Stimulated activated CD4-positive, alpha-beta T cell treated with anti-CD3 and anti-CD28 coated beads, Interleukin-12 subunit alpha, Interleukin-12 subunit beta, amount 100 ng/mL, for 48 hours (primary cell): ENCODE data around the gene PTH2R.
"Not testable (repeated sequence)": the region's sequence is repeated elsewhere in the genome, so short reads cannot be mapped to it uniquely, and the experiment has no call there.

Experiments used
- DNase-seq, 3 donors: peaks; one replicate each; pipeline ENCODE4 v3.0.0-alpha.2; 2020; ENCODE audit warnings: low read depth in 2 of 3, low spot score in 1 of 3

The PTH2R gene

GRCh38 chr2:208482453-208483015, 75.9 kb downstream of the PTH2R start:
- DNase-seq: not testable (repeated sequence)

- DNase-seq: no peak
Observed at GRCh38 chr2:208485390-208485789, 78.8 kb downstream of the PTH2R start.

- DNase-seq: no peak
Observed at GRCh38 chr2:208488686-208489564, 82.3 kb downstream of the PTH2R start.

- no peak for DNase-seq
Observed at GRCh38 chr2:208489687-208490086, 83.1 kb downstream of the PTH2R start.

GRCh38 chr2:208490492-208490891, 83.9 kb downstream of the PTH2R start:
- no peak for DNase-seq

- no peak for DNase-seq
Observed at GRCh38 chr2:208491641-208492040, 85.0 kb downstream of the PTH2R start.

GRCh38 chr2:208492069-208492468, 85.5 kb downstream of the PTH2R start:
- no peak for DNase-seq

- no peak for DNase-seq
Observed at GRCh38 chr2:208493186-208493585, 86.6 kb downstream of the PTH2R start.

- DNase-seq: no peak
Observed at GRCh38 chr2:208496129-208496528, 89.5 kb downstream of the PTH2R start.

GRCh38 chr2:208501206-208501605, 94.6 kb downstream of the PTH2R start:
- DNase-seq: no peak

- no peak for DNase-seq
Observed at GRCh38 chr2:208502288-208502687, 95.7 kb downstream of the PTH2R start.

GRCh38 chr2:208505365-208505764, 98.8 kb downstream of the PTH2R start:
- not testable (repeated sequence) for DNase-seq

GRCh38 chr2:208509586-208509985, 103.0 kb downstream of the PTH2R start:
- DNase-seq: no peak

GRCh38 chr2:208511016-208511415, 104.4 kb downstream of the PTH2R start:
- no peak for DNase-seq

GRCh38 chr2:208511573-208511972, 105.0 kb downstream of the PTH2R start:
- no peak for DNase-seq

GRCh38 chr2:208515099-208515498, 108.5 kb downstream of the PTH2R start:
- DNase-seq: no peak

GRCh38 chr2:208523069-208523468, 116.5 kb downstream of the PTH2R start:
- not testable (repeated sequence) for DNase-seq

- DNase-seq: not testable (repeated sequence)
Observed at GRCh38 chr2:208525165-208525564, 118.6 kb downstream of the PTH2R start.

- no peak for DNase-seq
Observed at GRCh38 chr2:208529796-208530195, 123.2 kb downstream of the PTH2R start.

- no peak for DNase-seq
Observed at GRCh38 chr2:208531361-208531760, 124.8 kb downstream of the PTH2R start.

- not testable (repeated sequence) for DNase-seq
Observed at GRCh38 chr2:208535578-208535977, 129.0 kb downstream of the PTH2R start.

GRCh38 chr2:208541461-208541988, 134.9 kb downstream of the PTH2R start:
- DNase-seq: no peak
